Measurements from ENCODE around the gene TMEM125. TPM values are rescaled to one million over a fixed set of nuclear protein-coding genes. Genes with fewer than 3 reads are reported as not detected.

TMEM125 gene
- total RNA-seq, 1 donor from 2014 or later = 1.2 TPM

DNA sequence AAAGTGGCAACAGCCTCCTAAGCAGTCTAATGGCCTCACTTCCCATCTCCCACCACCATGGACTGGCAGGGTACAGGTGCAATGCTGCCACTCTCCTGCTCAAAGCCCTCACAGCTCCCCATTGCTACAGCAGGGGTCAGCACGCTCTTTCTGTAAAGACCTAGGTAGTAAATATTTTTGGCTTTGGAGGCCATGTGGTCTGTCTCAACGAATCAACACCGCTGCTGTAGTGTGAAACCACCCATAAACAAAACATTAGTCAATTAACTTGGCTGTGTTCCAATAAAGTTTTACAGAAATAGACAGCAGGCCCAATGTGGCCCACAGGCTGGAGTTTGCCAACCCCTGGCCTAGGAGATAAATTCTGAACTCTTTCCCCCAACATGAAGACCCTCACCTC, 44.6 kb upstream of the TMEM125 start:
- H3K27me3 ChIP-seq = no peaks in the 10 kb centered on the region
- DNase-seq (ENCODE audit: extremely low spot score in 2 of 2) = no peak
- H3K9me3 ChIP-seq = no peaks in the 10 kb centered on the region
- no peak overlapping the region for H3K4me3 ChIP-seq
- no peaks in the 10 kb centered on the region for H3K36me3 ChIP-seq
- intact Hi-C loops (cut with DNase I) = loop anchor here (5.0 kb wide), 1 partner anchor 438 kb away; no protein-coding TSS in a partner anchor
- no peak overlapping the region for H3K27ac ChIP-seq
- no peaks in the 10 kb centered on the region for H3K4me1 ChIP-seq
- TF ChIP-seq, protein P1, sequence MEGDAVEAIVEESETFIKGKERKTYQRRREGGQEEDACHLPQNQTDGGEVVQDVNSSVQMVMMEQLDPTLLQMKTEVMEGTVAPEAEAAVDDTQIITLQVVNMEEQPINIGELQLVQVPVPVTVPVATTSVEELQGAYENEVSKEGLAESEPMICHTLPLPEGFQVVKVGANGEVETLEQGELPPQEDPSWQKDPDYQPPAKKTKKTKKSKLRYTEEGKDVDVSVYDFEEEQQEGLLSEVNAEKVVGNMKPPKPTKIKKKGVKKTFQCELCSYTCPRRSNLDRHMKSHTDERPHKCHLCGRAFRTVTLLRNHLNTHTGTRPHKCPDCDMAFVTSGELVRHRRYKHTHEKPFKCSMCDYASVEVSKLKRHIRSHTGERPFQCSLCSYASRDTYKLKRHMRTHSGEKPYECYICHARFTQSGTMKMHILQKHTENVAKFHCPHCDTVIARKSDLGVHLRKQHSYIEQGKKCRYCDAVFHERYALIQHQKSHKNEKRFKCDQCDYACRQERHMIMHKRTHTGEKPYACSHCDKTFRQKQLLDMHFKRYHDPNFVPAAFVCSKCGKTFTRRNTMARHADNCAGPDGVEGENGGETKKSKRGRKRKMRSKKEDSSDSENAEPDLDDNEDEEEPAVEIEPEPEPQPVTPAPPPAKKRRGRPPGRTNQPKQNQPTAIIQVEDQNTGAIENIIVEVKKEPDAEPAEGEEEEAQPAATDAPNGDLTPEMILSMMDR (IDR thresholded peaks at IDR 0.05) = no peak
- TF ChIP-seq POLR2AphosphoS5 (IDR thresholded peaks at IDR 0.05; ENCODE audit: insufficient read depth in 1 of 2, low read depth in 1 of 2) (no peak), POLR2A (IDR thresholded peaks at IDR 0.05) (no peak)

DNA sequence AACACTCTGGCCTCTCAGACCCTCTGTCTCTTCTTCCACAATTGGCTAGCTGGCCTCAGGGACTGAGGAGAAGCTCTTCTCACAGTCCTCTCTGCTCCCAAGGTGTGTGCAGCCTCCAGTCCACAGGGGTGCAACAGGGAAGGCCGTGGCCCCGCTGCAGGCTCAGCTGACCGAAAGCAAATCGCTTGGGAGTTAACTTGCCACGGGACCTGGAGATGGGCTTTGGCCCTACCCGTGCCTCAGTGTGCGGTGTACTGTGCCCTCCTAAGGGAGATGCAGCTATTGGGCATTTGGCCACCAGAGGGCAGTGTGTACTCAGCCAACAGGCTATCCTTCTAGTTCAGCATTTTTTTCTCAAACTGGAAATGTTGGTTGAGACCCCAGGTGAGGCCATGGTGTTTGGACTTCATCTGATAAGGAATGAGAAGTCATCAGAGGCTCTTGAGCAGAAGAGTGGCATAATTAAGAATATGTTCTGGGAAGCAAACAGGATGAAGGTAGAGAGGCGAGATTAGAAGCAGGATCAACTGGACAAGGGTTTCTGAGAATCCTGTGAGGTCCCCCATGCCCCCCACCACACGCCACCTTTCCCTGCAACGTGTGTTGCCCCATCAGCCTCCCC, 42.5 kb upstream of the TMEM125 start:
- Histone ChIP-seq H3K36me3 (no peaks in the 10 kb centered on the region), H3K9me3 (no peaks in the 10 kb centered on the region), H3K27me3 (no peaks in the 10 kb centered on the region), H3K27ac (peak overlapping the region; percentile 4), H3K4me3 (no peak overlapping the region), H3K4me1 (peaks cover 9% of the 10 kb centered on the region)
- peak in 1 of 2 donors; percentile 37 for TF ChIP-seq POLR2AphosphoS5 (IDR thresholded peaks at IDR 0.05; ENCODE audit: insufficient read depth in 1 of 2, low read depth in 1 of 2)
- TF ChIP-seq, protein P1 (IDR thresholded peaks at IDR 0.05) = peak; percentile 75 to 88 (median 85)
- TF ChIP-seq POLR2A (IDR thresholded peaks at IDR 0.05) = no peak
- no peak for DNase-seq (ENCODE audit: extremely low spot score in 2 of 2)
- intact Hi-C loops (cut with DNase I) = loop anchor here (2.0 to 5.0 kb wide), 2 partner anchors 186 to 440 kb away; no protein-coding TSS in a partner anchor

DNA sequence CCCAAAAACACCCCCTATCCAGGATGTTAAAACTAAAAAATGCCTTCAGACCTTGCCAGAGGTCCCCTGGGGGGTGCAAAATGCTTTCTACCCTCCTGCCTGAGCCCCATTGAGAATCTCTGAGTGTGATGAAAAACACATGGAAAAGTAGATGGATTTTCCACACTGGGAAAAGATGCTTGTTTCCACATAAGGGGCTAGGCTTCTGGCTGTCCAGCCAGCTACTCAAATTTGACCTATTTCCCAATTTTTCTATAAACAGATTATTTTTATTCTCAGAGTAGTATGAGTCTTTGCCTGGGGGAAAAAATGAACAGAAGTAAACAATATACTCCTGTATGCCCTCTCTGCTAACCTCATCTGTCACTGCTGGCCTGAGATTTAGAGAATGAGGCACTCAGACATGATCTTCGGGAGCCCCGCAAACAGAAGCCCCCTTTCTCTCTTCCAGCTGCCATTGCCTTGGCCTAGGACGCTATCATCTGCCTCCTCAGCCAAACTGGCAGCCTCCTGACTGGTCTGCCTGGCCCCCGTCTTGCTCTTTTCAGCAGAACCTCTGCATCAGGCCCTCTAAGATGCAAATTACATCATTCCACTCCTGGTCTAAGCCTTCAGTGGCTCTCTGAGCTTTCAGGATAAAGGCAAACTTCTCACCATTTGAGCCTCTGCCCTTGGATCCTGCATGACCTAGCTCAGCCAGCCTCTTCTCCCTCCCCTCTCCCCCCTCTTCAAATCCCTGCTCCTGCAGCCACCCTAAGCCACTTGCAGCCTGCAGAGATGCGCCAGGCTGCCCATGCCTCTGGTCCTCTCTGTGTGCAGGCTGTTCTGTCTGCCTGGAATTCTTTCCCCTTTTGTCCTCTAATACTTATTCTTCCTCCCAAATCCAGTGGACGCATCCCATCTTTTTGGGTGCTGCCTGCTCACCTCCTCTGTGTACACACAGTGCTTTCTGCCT, 39.7 kb upstream of the TMEM125 start:
- Histone ChIP-seq H3K4me1 (peaks cover 9% of the 10 kb centered on the region), H3K27ac (peak overlapping the region; percentile 59), H3K4me3 (no peak overlapping the region), H3K36me3 (no peaks in the 10 kb centered on the region), H3K9me3 (no peaks in the 10 kb centered on the region), H3K27me3 (no peaks in the 10 kb centered on the region)
- intact Hi-C loops (cut with DNase I) = loop anchor here (5.0 kb wide), 1 partner anchor 443 kb away; no protein-coding TSS in a partner anchor
- no peak for TF ChIP-seq POLR2A (IDR thresholded peaks at IDR 0.05)
- no peak for TF ChIP-seq POLR2AphosphoS5 (IDR thresholded peaks at IDR 0.05; ENCODE audit: insufficient read depth in 1 of 2, low read depth in 1 of 2)
- TF ChIP-seq, protein P1 (IDR thresholded peaks at IDR 0.05) = no peak
- no peak for DNase-seq (ENCODE audit: extremely low spot score in 2 of 2)

DNA sequence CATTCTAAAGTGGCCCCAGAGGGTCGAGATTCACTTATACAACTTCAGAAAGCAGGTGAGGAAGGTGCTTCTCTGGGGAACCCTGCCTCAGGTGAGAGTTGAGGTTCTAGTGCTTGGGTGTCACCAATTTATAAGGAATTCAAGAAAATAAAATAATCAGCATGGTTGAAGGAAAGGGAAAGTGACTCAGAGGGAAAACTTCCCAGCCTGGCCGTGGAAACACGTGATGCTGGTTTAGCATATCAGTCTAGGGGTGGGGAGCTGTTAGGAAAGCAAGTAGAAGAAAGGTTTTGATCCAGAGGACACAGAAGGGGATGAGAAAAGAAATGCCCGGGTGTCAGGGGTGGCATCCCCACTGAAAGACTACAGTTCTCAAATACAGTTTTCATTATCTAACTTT, 37.7 kb upstream of the TMEM125 start:
- TF ChIP-seq POLR2A (IDR thresholded peaks at IDR 0.05) = no peak
- TF ChIP-seq POLR2AphosphoS5 (IDR thresholded peaks at IDR 0.05; ENCODE audit: insufficient read depth in 1 of 2, low read depth in 1 of 2) = no peak
- TF ChIP-seq, protein P1 (IDR thresholded peaks at IDR 0.05) = no peak
- H3K9me3 ChIP-seq = no peaks in the 10 kb centered on the region
- intact Hi-C loops (cut with DNase I) = no loop called here
- H3K27ac ChIP-seq = peak overlapping the region; percentile 54
- DNase-seq (ENCODE audit: extremely low spot score in 2 of 2) = no peak
- no peaks in the 10 kb centered on the region for H3K36me3 ChIP-seq
- H3K27me3 ChIP-seq = no peaks in the 10 kb centered on the region
- no peak overlapping the region for H3K4me3 ChIP-seq
- H3K4me1 ChIP-seq = peaks cover 9% of the 10 kb centered on the region
